HL-60 (cell line): ENCODE data around the gene OVCA2.

Source experiments
- DNase-seq, 2 experiments: peaks; one replicate each; pipeline ENCODE4 v3.0.0-alpha.2; 2010 to 2020; ENCODE audit warnings: low read depth in 1 of 2, low spot score in 1 of 2
- H3K27ac ChIP-seq: fragments of 250-450 bp; sonication (Bioruptor Pico); replicated peaks from 2 replicates; pipeline ENCODE4 v1.5.1; 2020; ENCODE audit warnings: mild to moderate bottlenecking, moderate library complexity
- H3K27me3 ChIP-seq: fragments of 250-450 bp; sonication (Bioruptor Pico); 2 replicates; pipeline ENCODE4 v1.5.1; 2021; ENCODE audit warnings: mild to moderate bottlenecking, moderate library complexity; ENCODE audit not compliant: insufficient read depth, poor library complexity, severe bottlenecking
- H3K4me3 ChIP-seq: replicated peaks from 2 replicates; pipeline ENCODE4 v1.5.1; 2011; ENCODE audit warnings: mild to moderate bottlenecking, control low read depth, low read length; ENCODE audit not compliant: insufficient read depth
- CTCF ChIP-seq: IDR thresholded peaks from one replicate; pipeline ENCODE4 v1.5.1; 2011; ENCODE audit warnings: low read length, control low read depth, inconsistent platforms; ENCODE audit not compliant: insufficient read depth
- GABPA ChIP-seq: IDR thresholded peaks from 2 replicates; pipeline ENCODE4 v1.6.1; 2012; ENCODE audit warnings: low read depth
- POLR2AphosphoS5 ChIP-seq: IDR thresholded peaks from 2 replicates; pipeline ENCODE4 v1.6.1; 2012; ENCODE audit warnings: low read depth
- REST ChIP-seq: IDR thresholded peaks from 2 replicates; pipeline ENCODE4 v1.6.1; 2012; ENCODE audit warnings: low read depth; ENCODE audit not compliant: insufficient replicate concordance
- SPI1 ChIP-seq: IDR thresholded peaks from 2 replicates; pipeline ENCODE4 v1.6.1; 2012; ENCODE audit warnings: low read depth, mild to moderate bottlenecking, borderline replicate concordance

Gene OVCA2

DNA sequence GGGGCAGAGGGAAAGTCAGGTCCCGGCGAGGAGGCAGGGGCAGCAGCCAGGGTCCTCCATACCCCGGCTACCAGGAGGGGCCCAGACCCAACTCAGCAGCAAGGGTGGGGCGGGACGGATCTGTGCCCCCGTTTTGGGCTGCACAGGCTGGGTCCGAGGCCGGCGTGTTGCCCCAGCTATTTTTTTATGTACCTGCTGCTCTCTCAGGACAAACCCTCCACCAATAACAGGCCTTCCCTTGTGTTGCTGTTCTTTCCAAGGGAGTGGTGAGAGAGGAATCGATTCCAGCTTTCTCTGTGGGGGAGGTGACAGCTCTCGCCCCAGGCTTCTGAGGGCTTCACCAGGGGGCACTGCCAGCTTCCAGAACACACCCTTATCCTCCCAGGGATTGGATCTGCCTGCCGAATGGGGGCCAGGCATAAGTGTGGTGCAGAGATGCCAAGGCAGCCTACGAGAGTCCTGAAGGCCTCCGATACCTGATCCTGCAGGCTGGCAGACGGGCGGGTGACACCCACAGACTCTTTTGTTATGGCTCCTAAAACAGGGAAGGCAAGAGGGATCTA lies 39.0 kb upstream of the OVCA2 start:
- Histone ChIP-seq H3K4me3 (no peak overlapping the region), H3K27ac (no peak overlapping the region), H3K27me3 (no peaks in the 10 kb centered on the region)
- no peak for TF ChIP-seq REST
- no peak for TF ChIP-seq POLR2AphosphoS5
- no peak for TF ChIP-seq SPI1
- TF ChIP-seq CTCF = no peak
- no peak for TF ChIP-seq GABPA
- no peak for DNase-seq

DNA sequence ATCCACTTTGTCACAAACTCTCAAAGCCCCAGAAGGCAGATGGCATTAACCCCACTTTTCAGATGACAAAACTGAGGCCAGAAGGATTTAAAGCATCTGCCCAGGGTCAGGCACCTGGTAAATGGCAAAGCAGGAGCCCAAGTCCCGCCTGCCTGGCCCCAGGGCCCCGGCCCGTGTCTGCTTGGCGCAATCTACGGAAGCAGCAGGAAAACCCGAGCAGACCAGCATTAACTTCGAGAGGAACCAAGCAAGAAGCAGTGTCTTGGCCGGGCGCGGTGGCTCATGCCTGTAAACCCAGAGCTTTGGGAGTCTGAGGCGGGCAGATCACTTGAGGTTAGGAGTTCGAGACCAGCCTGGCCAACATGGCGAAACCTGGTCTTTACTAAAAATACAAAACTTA lies 38.3 kb upstream of the OVCA2 start:
- no peak overlapping the region for H3K27ac ChIP-seq
- no peak for DNase-seq
- TF ChIP-seq CTCF (no peak), SPI1 (no peak), GABPA (no peak), POLR2AphosphoS5 (no peak), REST (no peak)

DNA sequence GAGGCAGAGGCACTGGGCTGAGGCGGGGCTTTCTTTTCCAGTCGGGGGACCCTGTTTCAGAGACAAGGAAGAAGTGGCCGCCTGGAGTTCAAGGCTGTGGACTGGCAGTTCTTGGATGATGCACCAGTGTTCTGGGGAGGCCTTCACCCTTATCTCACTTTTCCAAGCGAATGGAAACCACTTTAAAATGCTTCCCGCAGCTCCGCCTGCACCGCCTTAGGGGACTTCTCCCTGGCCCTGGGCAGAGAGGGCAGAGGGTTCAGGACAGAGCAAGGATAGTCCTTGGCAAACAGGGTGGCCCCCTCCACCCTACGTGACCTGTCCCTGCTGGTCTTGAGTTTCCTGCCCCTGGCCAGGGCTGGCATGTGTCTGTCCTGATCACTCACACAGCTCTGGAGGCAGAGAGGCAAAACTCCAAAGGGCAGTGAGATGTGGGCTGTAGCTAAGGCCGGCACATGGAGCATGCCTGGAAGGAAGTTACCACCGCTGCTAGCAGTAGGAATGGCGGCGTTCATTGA lies 37.3 kb upstream of the OVCA2 start:
- Histone ChIP-seq H3K4me3 (no peak overlapping the region), H3K27ac (no peak overlapping the region), H3K27me3 (no peaks in the 10 kb centered on the region)
- TF ChIP-seq SPI1 = no peak
- no peak for TF ChIP-seq GABPA
- TF ChIP-seq REST = no peak
- TF ChIP-seq POLR2AphosphoS5 = no peak
- TF ChIP-seq CTCF = no peak
- no peak for DNase-seq

More for the DNA sequence above, 38.3 kb upstream of the OVCA2 start:
- Histone ChIP-seq H3K4me3 (no peak overlapping the region), H3K27me3 (no peaks in the 10 kb centered on the region)
